HG03175 (cell line): Measurements from ENCODE around the gene OGFOD2.
"Not testable (repeated sequence)": the region's sequence is repeated elsewhere in the genome, so short reads cannot be mapped to it uniquely, and the experiment has no call there.

Source experiments
- ATAC-seq: cut with Tn5 transposase; IDR thresholded peaks from one replicate; pipeline ENCODE4 v1.9.1; 2021; ENCODE audit warnings: mild to moderate bottlenecking, moderate library complexity; ENCODE audit not compliant: unreplicated experiment

OGFOD2 gene

GRCh38 chr12:122974892-122975789, at the start of gene OGFOD2:
Gene OGFOD2 (plus strand): TSS chr12:122975244. CDS start chr12:122975252, 8 bp downstream.
- ATAC-seq = peak; percentile 74

DNA sequence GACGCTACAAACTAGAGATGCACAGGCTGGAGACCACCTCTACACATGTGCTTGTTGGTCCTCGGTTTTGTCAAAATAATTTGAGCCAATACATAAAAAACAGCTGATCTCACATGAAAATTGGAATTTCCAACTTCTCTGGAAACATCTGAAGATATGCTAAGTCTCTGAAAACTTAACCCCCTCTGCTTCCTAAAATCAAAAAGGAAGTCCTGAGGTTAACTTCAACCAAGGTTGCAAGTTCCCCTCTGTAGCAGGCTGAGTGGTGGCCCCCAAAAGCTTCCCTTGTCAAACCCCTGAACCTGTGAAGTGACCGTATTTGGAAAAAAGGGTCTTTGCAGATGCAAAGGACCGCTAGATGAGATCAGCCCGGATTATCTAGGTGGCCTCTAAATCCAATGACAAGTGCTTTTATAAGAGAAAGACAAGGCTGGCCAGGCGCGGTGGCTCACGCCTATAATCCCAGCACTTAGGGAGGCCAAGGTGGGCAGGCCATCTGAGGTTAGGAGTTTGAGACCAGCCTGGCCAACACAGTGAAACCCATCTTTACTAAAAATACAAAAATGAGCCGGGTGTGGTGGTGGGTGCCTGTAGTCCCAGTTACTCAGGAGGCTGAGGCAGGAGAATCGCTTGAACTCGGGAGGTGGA, 47.2 kb upstream of the OGFOD2 start:
- no peak for ATAC-seq

DNA sequence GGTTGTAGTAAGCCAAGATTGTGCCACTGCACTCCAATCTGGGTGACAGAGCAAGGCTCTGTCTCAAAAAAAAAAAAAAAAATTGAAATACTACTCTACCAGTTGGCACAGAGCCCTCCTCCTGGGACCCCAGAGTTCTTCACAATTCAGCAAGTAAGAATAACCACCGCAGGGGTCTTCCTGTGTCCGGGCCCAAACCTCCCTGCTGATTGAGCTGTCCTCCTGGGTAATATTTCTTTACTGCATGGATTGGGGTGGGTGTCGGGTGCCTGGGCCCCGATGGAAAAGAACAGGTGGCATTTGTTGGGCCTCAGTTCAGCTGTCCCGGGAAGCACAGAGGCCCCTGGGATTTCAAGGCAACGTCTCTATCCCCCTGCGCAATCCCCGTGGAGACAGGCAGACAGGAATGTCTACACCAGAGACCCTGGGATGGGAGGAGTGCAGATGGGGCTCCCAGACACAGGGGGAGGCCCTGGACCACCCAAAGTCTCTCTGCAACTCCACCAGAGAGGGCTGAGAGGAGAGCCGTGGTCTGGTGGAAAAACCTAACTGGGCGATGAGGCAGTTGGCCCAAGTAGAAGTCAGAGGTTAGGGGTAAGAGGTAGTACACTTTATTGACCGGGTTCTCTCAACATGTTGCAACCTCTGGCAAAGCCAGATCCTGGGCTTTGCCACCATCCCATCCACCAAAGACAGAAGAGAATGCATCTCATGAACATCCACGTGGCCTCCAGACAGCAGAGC, 46.5 kb upstream of the OGFOD2 start:
- no peak for ATAC-seq

DNA sequence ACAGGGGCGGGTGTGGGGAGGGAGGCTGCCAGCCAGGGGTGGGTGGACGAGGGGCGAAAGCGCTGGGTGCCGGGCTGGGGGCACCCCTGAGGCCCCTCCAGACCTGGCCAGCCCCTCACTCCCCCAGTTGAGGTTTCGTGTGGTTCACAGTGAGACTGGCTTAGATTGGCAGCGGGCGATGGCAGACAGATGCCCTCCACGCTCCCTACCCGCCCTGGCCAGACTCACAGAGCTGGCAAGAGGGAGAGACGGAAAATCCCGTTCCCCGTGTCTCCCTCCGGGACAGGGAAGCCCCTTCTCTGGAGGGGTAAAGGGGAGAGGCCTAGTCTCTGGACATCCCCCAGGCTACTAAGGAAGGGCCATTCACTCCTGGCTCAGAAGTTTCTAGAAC, 45.9 kb upstream of the OGFOD2 start:
- no peak for ATAC-seq

DNA sequence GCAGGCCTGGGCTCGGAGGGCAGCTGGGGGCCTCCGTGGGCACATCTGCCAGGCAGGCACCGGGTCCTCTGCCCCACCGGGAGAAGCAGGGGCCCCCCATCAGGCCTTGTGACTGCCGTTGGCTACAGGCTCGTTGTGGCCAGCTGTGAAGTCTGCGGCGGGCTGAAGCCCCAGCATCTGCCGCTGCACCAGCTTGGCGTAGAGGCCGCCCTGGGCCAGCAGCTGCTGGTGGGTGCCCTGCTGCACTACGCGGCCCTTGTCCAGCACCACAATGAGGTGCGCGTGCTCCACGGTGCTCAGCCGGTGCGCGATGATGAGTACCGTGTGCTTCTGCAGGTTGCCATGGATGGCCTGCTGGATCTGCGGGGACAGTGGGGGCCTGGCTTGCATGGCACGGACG, 45.2 kb upstream of the OGFOD2 start:
- no peak for ATAC-seq

GRCh38 chr12:122932207-122932606, 42.8 kb upstream of the OGFOD2 start:
- no peak for ATAC-seq

DNA sequence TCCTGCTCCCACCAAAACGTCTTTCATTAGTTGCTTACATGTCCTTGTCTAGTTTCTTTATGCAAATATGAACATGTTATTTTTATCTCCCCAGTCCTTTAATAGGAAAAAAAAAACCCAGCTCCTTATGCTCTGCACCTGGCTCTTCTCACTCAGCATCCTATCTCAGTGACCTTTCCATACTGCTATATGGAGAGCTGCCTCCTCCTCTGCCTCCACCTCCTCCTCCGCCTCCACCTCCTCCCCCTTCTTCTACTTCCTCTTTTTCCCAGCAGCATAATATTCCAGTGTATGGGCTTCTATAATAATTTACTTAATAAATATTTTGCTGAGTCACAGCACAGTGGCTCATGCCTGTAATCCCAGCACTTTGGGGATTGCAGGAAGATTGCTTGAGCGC, 40.3 kb upstream of the OGFOD2 start:
- ATAC-seq = no peak

- no peak for ATAC-seq
Observed at GRCh38 chr12:122935318-122935717, 39.7 kb upstream of the OGFOD2 start.

DNA sequence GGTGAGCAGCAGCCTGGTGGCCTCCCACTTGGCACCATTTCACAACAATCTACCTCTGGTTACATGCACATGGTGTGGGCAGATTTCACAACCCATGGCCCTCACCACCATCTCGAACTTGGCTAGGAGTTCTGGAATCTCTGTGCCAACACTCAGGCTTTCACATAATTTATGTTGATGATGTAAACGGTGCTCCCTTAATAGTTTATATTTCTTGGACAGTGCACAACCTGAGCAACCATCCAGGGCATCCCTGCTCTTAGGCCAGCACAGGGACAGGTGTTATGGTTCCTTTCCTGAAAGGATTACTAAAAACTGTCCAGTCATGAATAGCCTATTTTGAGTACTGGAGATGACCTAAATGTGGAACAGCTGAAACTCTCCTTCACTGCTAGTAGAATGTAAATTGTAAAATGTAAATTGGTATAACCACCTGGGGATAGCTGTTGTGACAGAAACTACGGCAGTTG, 37.4 kb upstream of the OGFOD2 start:
- ATAC-seq = no peak

- ATAC-seq = no peak
Observed at GRCh38 chr12:122939125-122939524, 35.9 kb upstream of the OGFOD2 start.

GRCh38 chr12:122941351-122941750, 33.7 kb upstream of the OGFOD2 start:
- not testable (repeated sequence) for ATAC-seq

GRCh38 chr12:122942637-122943036, 32.4 kb upstream of the OGFOD2 start:
- ATAC-seq = no peak

DNA sequence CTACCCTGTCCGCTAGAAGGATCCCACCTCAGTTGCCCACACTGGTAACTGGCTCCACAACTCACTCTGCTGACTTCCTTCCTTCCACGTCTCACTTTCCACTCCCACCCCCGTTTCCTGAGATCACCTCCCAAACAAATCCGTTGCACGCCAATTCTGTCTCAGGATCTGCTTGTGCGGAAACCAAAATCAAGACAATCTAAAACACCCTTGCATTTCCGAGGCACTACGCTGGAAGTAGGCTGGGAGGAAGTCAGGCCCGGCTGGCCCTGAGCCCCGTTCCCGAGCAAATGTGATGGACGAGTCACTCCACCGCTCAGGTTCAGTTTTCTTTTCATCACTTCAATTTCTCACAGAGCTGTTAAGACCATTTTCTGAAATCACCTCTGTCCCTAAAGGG, 31.8 kb upstream of the OGFOD2 start:
- ATAC-seq = no peak

DNA sequence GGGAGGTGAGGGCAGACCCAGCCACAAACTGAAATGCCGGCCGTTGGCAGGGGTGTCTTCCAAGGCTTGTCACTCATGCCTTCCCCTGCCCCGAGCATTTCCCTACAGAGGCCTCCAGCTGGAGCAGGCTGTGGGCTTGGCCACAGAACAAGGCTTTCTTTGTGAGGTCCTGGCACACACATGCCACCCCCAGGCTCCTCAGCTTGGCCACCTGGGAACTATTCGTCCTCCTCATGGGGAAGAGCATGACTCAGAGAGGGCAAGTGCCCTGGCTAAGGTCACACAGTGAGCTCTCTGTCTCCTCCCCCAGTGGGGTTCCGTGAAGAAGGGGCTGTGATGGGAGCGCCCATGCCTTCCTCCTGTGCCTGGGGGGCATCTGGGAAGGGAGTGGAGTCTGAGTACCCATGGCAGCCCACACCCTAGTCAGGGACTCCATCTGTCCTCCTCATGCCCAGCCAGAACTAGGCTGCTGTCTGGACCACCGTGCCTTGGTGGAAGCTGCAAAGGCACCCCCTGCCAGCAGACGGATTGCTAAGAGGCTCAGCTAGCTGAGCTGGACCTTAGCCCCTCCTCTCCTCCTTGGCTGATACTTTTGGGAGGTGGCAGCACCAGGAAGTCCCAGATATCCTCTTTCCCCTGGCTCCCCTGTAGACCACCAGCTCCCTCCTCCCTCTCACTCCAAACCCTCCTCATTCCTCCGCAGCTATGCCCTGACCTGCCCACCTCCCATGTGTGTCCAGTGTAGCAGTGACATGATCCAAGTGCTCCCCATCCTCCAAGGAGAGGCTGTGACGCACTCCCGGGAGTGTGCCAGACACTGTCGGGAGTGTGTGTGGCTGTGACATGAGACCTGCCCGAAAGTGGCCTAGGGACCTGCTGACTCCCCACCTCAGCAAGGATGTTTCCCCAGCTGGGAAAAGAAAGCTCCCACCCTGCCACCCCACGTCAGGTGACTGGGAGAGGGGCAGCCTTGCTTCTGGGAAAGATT, 30.1 kb upstream of the OGFOD2 start:
- ATAC-seq = no peak

DNA sequence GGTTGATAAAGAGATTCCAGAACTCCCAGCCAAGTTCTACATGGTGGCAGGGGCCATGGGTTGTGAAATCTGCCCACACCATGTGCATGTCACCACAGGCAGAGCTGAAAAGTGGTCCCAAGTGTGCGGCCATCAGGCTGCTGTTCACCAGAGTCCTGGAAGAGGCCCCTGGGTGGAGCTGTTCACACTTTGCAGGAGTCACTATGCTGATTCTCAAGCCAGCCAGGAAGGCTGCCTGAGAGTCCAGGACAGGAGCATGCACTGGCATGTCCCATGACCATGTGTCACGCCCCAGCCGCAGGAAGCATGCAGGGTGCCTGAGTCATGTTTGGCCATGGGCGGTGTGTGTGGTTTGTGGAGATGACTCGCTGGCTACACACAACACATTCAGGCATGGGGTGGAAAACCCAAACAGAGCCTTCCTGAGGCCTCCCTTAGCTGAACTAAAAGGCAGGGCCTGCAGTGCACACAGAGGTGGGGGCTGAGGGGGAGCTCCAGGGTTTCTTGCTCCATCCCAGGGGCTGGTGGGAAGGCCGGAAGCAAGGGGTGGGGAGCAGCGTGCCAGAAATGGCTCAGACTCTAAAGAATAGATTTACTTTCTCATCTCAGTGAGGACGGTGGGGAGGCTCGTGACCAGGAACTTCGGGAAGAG, 28.2 kb upstream of the OGFOD2 start:
- peak; percentile 68 for ATAC-seq

DNA sequence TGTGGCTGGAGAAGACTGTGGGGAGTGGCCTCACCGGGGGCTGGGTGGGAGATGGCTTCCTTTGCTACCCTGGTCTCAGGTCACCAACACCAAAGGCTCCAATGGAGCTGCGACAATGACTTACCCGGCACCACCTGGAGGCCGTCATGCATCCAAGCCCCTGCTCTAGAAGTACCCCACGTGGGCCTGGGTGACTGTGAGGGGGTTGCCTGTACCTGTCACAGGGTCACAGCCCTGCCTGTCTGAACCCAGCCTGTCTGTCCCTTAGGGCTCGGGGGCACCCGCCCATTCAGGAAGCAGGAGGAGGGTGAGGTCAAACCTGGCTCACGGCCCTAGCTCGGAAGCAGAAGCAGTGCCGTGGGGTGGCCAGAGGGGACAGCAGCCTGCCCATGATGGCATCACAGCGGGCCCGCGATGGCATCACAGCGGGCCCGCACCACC, 27.7 kb upstream of the OGFOD2 start:
- no peak for ATAC-seq

- ATAC-seq = no peak
Observed at GRCh38 chr12:122948605-122949004, 26.4 kb upstream of the OGFOD2 start.

GRCh38 chr12:122949405-122949804, 25.6 kb upstream of the OGFOD2 start:
- no peak for ATAC-seq

GRCh38 chr12:122949816-122950675, 25.0 kb upstream of the OGFOD2 start:
- ATAC-seq = no peak
